Stimulated activated CD8-positive, alpha-beta memory T cell treated with anti-CD3 and anti-CD28 coated beads, Interleukin-4, amount 100 ng/mL, for 48 hours (primary cell): Measurements from ENCODE around the gene TRMT2A.

Experiments
- DNase-seq: peaks from one replicate; pipeline ENCODE4 v3.0.0-alpha.2; 2020

Gene TRMT2A

DNA sequence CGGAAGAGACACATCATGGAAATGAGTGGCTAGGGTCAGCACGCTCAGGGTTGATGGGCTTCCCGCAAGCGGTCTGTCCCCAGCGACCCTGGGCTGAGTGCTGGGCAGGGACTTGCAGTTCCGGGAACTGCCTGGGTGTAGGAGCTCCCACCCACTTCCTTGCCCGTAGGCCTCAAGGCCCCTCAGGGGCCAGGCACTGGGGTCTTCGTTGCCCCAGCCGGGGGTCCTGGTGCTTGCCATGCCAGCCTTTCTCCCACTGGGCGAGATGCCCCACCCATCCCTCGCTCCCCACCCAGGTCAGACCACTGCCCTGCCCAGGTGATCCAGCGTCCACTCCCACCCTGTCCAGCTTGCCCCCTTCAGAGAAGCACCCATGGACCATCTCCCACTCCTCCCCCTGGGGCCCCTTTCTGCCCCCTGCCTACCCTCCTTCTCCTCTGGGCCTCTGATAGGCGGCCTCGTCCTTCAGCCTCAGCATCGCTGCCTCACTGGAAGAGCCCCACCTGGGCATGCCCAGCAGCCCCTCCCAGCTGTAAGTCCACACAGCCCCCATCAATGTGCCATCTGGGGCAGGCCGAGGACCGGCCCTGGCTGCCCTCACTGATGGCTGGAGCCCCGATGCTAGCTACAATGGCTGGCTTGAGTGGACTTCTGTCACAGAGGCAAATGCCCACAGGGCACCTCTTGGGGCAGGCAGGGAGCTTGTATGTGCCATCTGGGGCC is 54.8 kb downstream of the TRMT2A start:
- DNase-seq = no peak
